Astrocyte of the hippocampus (primary cell): ENCODE results near the gene DMRT2.

Experiments
- DNase-seq: peaks from one replicate; pipeline ENCODE4 v3.0.0; 2011; ENCODE audit warnings: low read depth, low spot score

The DMRT2 gene

DNA sequence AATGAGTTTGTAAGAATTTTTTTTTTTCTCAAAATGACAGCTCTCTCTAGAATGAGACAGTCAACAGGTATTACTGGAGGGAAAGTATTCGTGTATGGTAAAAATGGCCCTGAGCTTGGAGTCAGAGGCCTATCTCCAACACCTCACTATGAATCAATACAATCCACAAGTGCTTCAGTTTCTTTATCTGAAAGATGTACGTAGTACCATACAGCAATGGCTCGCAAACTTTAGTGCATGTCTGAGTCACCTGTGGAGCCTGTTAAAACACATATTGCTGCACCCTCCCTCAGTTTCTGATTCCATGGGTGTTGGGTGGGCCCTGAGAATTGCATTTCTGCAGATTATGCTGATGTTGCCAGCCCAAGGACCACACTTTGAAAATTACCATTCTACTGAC lies 44.6 kb downstream of the DMRT2 start:
- DNase-seq: no peak

DNA sequence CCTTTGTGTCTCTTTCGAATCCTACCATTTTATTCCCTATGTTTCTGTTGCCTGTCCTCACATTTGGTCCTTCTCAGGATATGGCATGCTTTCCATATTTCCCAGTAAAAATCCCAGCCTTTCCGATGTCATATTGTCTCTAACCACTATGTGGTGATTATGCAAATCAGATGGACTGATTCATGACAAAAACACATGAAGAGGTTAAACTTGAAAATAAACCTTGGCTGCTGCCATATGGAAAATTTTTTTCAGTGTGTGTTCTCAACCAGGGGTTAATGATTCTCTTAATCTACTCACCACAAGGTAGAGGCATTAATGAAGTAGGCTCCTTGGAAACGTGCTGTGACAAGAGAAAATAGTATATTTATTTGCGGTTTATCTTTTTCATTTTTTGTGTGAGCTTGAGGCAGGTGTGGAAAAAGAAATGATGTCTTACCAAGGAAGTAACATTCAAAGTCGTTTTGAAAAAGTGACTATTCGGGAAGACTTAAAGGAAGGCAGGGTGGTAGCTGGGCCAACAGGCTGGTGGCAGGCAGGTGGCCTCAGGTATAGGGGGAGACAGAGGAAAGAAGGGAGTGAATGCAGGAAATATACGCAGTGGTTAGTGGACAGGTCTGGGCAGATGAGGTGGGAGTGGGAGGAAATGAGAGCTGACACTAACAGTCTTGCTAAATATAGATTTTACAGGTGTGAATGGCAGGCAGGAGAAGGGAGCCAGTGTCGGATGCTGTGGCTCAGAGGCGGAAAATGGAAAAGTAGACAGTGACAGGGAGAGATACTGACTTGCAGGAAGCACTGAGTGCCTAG lies 46.2 kb downstream of the DMRT2 start:
- DNase-seq: no peak

DNA sequence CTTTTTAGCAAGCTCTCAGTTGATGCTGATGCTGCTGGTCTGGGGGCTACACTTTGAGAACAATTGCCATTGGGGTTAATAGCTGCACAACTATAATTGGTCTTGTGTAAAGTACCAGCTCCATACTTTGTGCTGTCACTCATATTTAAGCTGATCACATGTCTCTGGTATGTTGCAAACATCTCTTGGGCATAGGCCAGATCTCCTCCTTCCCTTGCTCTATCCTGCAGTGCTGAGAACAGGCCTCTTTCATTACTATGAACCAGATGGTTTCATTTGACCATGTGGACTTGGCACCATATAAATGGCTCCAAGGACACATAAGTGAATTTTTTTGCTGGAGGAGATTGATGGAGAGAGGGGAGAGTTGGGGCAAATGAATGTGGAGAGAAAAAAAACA lies 48.4 kb downstream of the DMRT2 start:
- DNase-seq: no peak

DNA sequence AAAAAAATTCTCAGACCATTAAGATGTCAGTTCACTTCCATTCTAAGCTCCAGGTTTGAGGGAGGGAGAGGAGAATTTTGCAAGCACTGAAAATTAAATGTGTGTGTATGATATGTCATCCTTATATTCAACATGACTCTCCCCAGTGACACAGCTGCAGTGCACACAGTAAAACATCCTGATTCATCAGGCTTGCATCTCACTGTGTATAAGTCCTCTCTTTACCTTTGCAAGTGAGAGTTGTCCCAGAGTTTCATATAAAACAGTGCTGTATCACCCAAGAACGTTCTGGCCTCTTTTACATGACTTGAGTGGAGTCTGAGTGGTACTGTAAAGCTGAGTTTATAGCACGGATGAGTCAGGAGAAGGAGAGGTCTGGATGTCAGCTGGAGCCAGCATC lies 50.0 kb downstream of the DMRT2 start:
- DNase-seq: no peak

DNA sequence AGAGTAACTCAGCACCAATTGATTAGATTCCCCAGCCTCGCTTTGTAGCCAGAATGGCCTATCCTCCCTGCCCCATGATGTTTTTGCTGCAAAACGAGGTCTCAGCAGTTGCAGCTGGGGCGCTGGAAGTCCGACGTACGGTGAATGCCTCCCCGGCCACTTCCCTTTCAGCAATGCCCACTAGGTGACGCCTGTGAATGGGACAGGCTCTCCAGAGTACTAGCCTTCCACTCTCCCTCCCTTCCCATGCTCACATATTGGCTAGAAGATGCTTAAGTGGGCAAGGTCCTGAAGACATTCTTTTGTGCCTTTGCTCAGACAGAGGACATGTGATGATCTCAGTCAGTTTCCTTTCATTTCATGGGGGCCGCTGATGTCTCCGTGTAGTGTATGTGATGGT lies 50.8 kb downstream of the DMRT2 start:
- peak; percentile 21 for DNase-seq

DNA sequence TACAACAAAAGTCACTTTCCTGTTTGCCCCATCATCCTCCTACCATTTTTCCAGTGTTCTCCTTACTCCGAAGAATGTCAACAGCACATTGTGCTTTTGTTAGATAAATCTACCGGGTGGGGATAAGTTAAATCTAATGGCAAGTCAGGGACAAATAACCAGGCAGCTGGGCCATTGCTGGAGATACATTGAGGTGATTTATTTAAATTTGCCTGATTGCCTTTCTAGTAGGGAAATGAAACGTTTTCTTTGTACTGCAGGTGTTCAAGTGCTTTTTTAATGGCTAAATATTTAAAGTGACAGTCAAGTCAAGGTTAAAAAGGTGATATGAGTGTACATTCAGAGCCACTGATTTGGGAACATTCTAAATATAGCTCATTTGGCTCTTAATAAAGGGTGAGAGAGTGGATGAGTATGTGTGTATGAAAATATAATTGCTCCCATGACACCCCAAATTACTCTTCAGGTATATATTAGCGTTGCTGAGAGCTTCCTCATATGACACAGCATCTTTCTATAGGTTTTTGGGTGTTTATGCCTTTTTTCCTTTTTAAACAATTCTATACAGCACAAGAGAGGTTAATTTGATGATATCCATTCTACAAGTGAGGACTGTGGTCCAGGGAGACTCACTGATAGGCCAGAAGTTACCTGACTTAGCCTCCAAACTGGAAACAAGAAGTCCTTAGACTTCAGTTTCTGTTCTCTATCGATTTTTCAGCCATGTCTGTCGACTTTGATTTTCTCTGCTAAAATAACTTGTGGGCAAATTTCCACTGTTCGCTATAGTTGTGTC lies 51.9 kb downstream of the DMRT2 start:
- no peak for DNase-seq

DNA sequence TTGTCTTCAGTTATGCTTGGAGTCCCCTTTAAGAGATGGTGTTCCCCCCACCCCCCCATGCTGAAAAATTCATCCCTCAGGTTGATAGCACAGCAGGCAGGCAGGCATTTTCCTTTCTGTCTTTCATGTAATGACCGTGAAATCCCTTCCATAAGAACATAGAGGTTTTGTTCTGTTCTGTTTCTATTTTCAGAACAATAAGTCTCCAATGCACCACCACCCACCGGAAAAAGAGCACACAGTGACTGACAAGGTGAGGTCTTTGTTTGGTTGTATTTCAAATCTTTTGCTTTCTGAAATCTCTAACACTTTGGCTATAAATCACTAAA lies 52.4 kb downstream of the DMRT2 start:
- no peak for DNase-seq
